Measurements from ENCODE around the gene SUCLG2.

GRCh38 chr3:67383379-67383778 lies 271.0 kb downstream of the SUCLG2 start:
- no peak for TF ChIP-seq CTCF (conservative IDR thresholded peaks at IDR 0.05)
- TF ChIP-seq EZH2 (IDR thresholded peaks at IDR 0.05; ENCODE audit: low read depth): no peak
